HepG2 (cell line): ENCODE data around the gene MYBPC2. TPM values are rescaled to one million over a fixed set of nuclear protein-coding genes. Genes with fewer than 3 reads are reported as not detected.
A peak's percentile ranks its signal among the peaks of the same experiment; 100 is the strongest.

Experiments used
- ATM ChIP-seq: fragments of 450-650 bp; IDR thresholded peaks from 2 replicates; pipeline ENCODE4 v1.7.1; 2017; ENCODE audit warnings: mild to moderate bottlenecking, borderline replicate concordance
- CEBPG ChIP-seq: IDR thresholded peaks from 2 replicates; pipeline ENCODE4 v1.6.1; 2016
- GATA4 ChIP-seq: sonication (generic); IDR thresholded peaks from 2 replicates; pipeline ENCODE4 v1.6.1; 2016; ENCODE audit warnings: antibody characterized with exemption, low read depth, borderline replicate concordance
- HDAC6 ChIP-seq: fragments of 200-600 bp; sonication (generic); IDR thresholded peaks from 2 replicates; pipeline ENCODE4 v1.7.0; 2017; ENCODE audit warnings: mild to moderate bottlenecking, antibody characterized with exemption, low read length, low read depth
- HNRNPLL ChIP-seq: fragments of 200-400 bp; formaldehyde crosslinking; IDR thresholded peaks from 2 replicates; pipeline ENCODE4 v1.6.1; 2017; ENCODE audit warnings: mild to moderate bottlenecking, low read depth, low read length; ENCODE audit not compliant: poor library complexity, severe bottlenecking
- JUN ChIP-seq: sonication (generic); formaldehyde crosslinking; IDR thresholded peaks from 2 replicates; pipeline ENCODE4 v1.4.0; 2020; ENCODE audit warnings: mild to moderate bottlenecking, missing genetic modification reagents
- KDM2A ChIP-seq: sonication (generic); formaldehyde crosslinking; IDR thresholded peaks from 2 replicates; pipeline ENCODE4 v1.4.0; 2020; ENCODE audit warnings: low read depth, missing genetic modification reagents, borderline replicate concordance
- MED8 ChIP-seq: sonication (generic); formaldehyde crosslinking; IDR thresholded peaks from 2 replicates; pipeline ENCODE4 v1.8.1; 2023; ENCODE audit warnings: mild to moderate bottlenecking, missing genetic modification reagents; ENCODE audit not compliant: insufficient replicate concordance
- MXI1 ChIP-seq: IDR thresholded peaks from 3 replicates; pipeline ENCODE4 v1.6.1; 2012; ENCODE audit warnings: low read depth, low read length, inconsistent platforms, borderline replicate concordance
- NCOA2 ChIP-seq: sonication (generic); formaldehyde crosslinking; IDR thresholded peaks from 2 replicates; pipeline ENCODE4 v1.8.0; 2022; ENCODE audit warnings: inconsistent platforms
- PPARG ChIP-seq: conservative IDR thresholded peaks from 2 replicates; pipeline ENCODE4 v1.6.1; 2016; ENCODE audit warnings: missing biosample characterization, missing genetic modification reagents
- RXRB ChIP-seq: IDR thresholded peaks from 2 replicates; pipeline ENCODE4 v1.6.1; 2016; ENCODE audit warnings: borderline replicate concordance, missing genetic modification reagents, missing compliant biosample characterization
- SAP130 ChIP-seq: IDR thresholded peaks from 2 replicates; pipeline ENCODE4 v1.6.1; 2016; ENCODE audit warnings: low read depth
- SP1 ChIP-seq, 2 experiments: fragments of 450-650 bp in 1 of 2; sonication (generic) in 1 of 2; formaldehyde crosslinking in 1 of 2; IDR thresholded peaks; 2 replicates each; pipeline versions ENCODE4 v1.4.0 to v1.6.1; 2016 to 2020; ENCODE audit warnings: missing genetic modification reagents in 1 of 2
- SYNCRIP ChIP-seq: fragments of 200-400 bp; formaldehyde crosslinking; IDR thresholded peaks from 2 replicates; pipeline ENCODE4 v1.6.1; 2018; ENCODE audit warnings: mild to moderate bottlenecking, low read depth, low read length; ENCODE audit not compliant: insufficient read depth
- TBX2 ChIP-seq: sonication (generic); formaldehyde crosslinking; IDR thresholded peaks from 2 replicates; pipeline ENCODE4 v1.5.0; 2020; ENCODE audit warnings: missing genetic modification reagents, mild to moderate bottlenecking, borderline replicate concordance
- TRAFD1 ChIP-seq: sonication (generic); formaldehyde crosslinking; IDR thresholded peaks from 2 replicates; pipeline ENCODE4 v1.5.1; 2020; ENCODE audit warnings: missing genetic modification reagents, mild to moderate bottlenecking, borderline replicate concordance
- ZBTB2 ChIP-seq: sonication (generic); formaldehyde crosslinking; IDR thresholded peaks from 2 replicates; pipeline ENCODE4 v1.8.0; 2022; ENCODE audit warnings: low read depth, missing genetic modification reagents
- ZBTB39 ChIP-seq: sonication (generic); formaldehyde crosslinking; IDR thresholded peaks from 2 replicates; pipeline ENCODE4 v1.5.0; 2020; ENCODE audit warnings: missing genetic modification reagents
- ZMAT3 ChIP-seq: sonication (generic); formaldehyde crosslinking; conservative IDR thresholded peaks from 2 replicates; pipeline ENCODE4 v1.7.0; 2021; ENCODE audit warnings: missing genetic modification reagents
- ZNF180 ChIP-seq: sonication (generic); formaldehyde crosslinking; IDR thresholded peaks from 2 replicates; pipeline ENCODE4 v1.4.0; 2020; ENCODE audit warnings: low read depth, missing genetic modification reagents, borderline replicate concordance
- ZNF30 ChIP-seq: sonication (generic); formaldehyde crosslinking; IDR thresholded peaks from 2 replicates; pipeline ENCODE4 v1.5.0; 2020; ENCODE audit warnings: mild to moderate bottlenecking, missing genetic modification reagents
- ZNF331 ChIP-seq: sonication (generic); formaldehyde crosslinking; IDR thresholded peaks from 2 replicates; pipeline ENCODE4 v1.4.0; 2020; ENCODE audit warnings: missing genetic modification reagents
- ZNF430 ChIP-seq: sonication (generic); formaldehyde crosslinking; IDR thresholded peaks from 2 replicates; pipeline ENCODE4 v1.9.0; 2021; ENCODE audit warnings: mild to moderate bottlenecking, missing genetic modification reagents
- ZNF7 ChIP-seq: IDR thresholded peaks from 2 replicates; pipeline ENCODE4 v1.6.1; 2016; ENCODE audit warnings: missing biosample characterization, missing genetic modification reagents
- ZNF740 ChIP-seq: sonication (generic); formaldehyde crosslinking; IDR thresholded peaks from 2 replicates; pipeline ENCODE4 v1.4.0; 2020; ENCODE audit warnings: missing genetic modification reagents
- polyA plus RNA-seq, 8 experiments: library from polyadenylated mRNA; depleted of rRNA in 3 of 8; stranded (reverse) in 7 of 8; unstranded in 1 of 8; fragments of >200 nt; fragmentation: Illumina TruSeq in 4 of 8; extraction: Trizol in 4 of 8; gene quantifications; 2 replicates each; pipeline versions ENCODE4 v1.2.1 to v1.2.3, GENCODE V29; 2011 to 2016; ENCODE audit warnings: low read depth in 4 of 8, missing spikeins in 1 of 8, mixed read lengths in 1 of 8; ENCODE audit not compliant: insufficient read depth in 1 of 8
- total RNA-seq, 5 experiments: library from RNA; depleted of rRNA; stranded (reverse); fragments of >200 nt; fragmentation: Illumina TruSeq; extraction: Trizol; gene quantifications; 2 replicates each; pipeline ENCODE4 v1.2.3, GENCODE V29; 2016; ENCODE audit warnings: low read depth in 1 of 5

The MYBPC2 gene
- total and polyA plus RNA-seq, 2 of the 13 experiments (the other 11 are each of a cell fraction or from before 2014, with no cell fraction given): not detected

DNA sequence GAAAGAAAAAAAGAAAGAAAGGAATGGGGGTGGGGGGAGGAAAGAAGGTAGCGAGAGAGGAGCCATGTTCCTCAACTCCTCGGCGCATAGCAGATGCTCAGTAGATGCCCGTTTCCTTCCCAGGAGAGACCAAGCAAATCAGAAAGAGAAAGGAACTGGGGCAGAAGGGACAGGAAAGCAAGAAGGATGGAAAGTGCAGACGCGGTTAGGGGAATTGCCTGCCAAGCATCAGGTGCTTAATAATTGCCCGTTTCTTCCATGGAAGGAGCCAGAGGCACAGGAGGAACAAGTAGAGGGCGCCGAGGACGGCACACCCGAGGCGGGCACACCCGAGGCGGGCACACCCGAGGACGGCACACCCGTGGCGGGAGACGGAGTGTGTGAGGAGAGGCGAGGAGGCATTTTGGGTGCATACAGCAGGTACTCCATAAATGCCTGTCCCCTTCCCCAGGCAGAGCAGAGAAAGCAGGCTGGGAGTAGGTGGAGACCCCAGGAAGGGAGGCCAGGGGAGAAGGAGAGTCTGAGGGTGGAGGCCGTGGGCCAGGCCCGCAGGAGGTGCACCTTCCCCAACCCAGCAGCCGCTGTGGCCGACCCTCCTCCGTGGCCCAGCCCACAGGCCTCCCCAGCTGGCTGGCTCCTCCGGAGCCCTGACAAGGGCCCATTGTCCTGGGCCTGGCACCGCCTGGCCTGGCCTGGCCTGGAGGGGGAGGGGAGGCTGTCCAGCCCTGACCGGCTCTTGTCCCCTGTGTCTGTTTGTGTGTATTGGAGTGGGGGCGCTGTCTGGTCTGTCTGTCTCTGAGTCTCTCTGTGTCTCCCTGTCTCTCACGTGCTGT is 63.7 kb downstream of the MYBPC2 start (continued):
- TF ChIP-seq HNRNPLL (peak; percentile 41), NCOA2 (no peak), MED8 (CRISPR knock-in tag) (no peak), ZNF30 (no peak), ZNF740 (CRISPR knock-in tag) (no peak), HDAC6 (no peak), ZNF430 (CRISPR knock-in tag) (no peak), GATA4 (no peak), KDM2A (CRISPR knock-in tag) (0 out of 2 replicates have a peak, but pooled peaks have one; percentile 27), ZMAT3 (CRISPR knock-in tag) (no peak), JUN (no peak), SAP130 (CRISPR knock-in tag) (0 out of 2 replicates have a peak, but pooled peaks have one; percentile 28), ZNF331 (CRISPR knock-in tag) (no peak), PPARG (CRISPR knock-in tag) (no peak), ZBTB2 (CRISPR knock-in tag) (no peak), ZNF7 (CRISPR knock-in tag) (no peak), ATM (no peak), TBX2 (CRISPR knock-in tag) (peak; percentile 26; the same call in 1 of the 2 replicates), TRAFD1 (CRISPR knock-in tag) (no peak), SYNCRIP (no peak), SP1 (IDR thresholded peaks at IDR 0.05) (no peak), SP1 (CRISPR knock-in tag; IDR thresholded peaks at IDR 0.05) (no peak), RXRB (0 out of 2 replicates have a peak, but pooled peaks have one; percentile 33), MXI1 (no peak), ZBTB39 (no peak), CEBPG (CRISPR knock-in tag) (no peak), ZNF180 (no peak)
